Mesothelial cell of epicardium (in vitro differentiated cells): Measurements from ENCODE around the gene FYN. TPM values are rescaled to one million over a fixed set of nuclear protein-coding genes. Genes with fewer than 3 reads are reported as not detected.

ENCODE experiments used
- DNase-seq, 2 experiments: peaks; one replicate each; pipeline ENCODE4 v3.0.0; 2021; ENCODE audit warnings: low spot score in 2 of 2; ENCODE audit not compliant: unreplicated experiment in 2 of 2
- H3K27ac Mint-ChIP-seq: 2 replicates; pipeline ENCODE4 v1.8.0; 2021; ENCODE audit warnings: mixed read lengths
- H3K27me3 Mint-ChIP-seq: 2 replicates; pipeline ENCODE4 v1.8.0; 2021; ENCODE audit warnings: low read depth, mixed read lengths
- H3K36me3 Mint-ChIP-seq: 2 replicates; pipeline ENCODE4 v1.8.0; 2021; ENCODE audit warnings: mixed read lengths
- H3K4me1 Mint-ChIP-seq: 2 replicates; pipeline ENCODE4 v1.8.0; 2021; ENCODE audit warnings: mixed read lengths
- H3K4me3 Mint-ChIP-seq: 2 replicates; pipeline ENCODE4 v1.8.0; 2021; ENCODE audit warnings: mild to moderate bottlenecking, moderate library complexity, mixed read lengths
- H3K9me3 Mint-ChIP-seq: 2 replicates; pipeline ENCODE4 v1.8.0; 2021; ENCODE audit warnings: mixed read lengths
- total RNA-seq: library from RNA; stranded (reverse); gene quantifications from 3 replicates; pipeline ENCODE4 v1.2.1, GENCODE V29; 2021
- TF ChIP-seq, protein P1 (sequence below): fragments of 200-600 bp; sonication (generic); IDR thresholded peaks from one replicate; pipeline ENCODE4 v1.5.0; 2021; ENCODE audit warnings: antibody characterized with exemption; ENCODE audit not compliant: unreplicated experiment

FYN gene
- total RNA-seq, 1 donor from 2014 or later: 115 TPM

DNA sequence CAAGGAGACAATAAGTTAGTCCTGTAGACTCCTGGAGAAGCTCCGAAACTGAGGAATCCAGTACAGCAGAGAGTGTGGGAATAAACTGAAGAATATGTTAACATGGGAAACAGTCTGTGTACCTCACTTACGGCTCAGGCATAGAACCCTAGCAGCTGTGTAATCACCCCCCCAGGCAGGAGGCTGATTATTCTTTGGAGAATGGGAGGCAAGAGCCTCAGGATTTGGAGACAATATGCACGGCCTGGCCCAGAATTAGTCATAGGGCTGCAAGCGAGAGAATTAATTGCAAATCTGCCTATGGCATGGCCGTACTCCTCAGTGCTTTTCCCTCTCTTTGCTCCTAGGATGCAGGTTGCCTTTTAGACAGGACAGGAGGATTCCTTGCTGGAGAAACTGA is 27.5 kb upstream of the FYN start:
- TF ChIP-seq, protein P1, sequence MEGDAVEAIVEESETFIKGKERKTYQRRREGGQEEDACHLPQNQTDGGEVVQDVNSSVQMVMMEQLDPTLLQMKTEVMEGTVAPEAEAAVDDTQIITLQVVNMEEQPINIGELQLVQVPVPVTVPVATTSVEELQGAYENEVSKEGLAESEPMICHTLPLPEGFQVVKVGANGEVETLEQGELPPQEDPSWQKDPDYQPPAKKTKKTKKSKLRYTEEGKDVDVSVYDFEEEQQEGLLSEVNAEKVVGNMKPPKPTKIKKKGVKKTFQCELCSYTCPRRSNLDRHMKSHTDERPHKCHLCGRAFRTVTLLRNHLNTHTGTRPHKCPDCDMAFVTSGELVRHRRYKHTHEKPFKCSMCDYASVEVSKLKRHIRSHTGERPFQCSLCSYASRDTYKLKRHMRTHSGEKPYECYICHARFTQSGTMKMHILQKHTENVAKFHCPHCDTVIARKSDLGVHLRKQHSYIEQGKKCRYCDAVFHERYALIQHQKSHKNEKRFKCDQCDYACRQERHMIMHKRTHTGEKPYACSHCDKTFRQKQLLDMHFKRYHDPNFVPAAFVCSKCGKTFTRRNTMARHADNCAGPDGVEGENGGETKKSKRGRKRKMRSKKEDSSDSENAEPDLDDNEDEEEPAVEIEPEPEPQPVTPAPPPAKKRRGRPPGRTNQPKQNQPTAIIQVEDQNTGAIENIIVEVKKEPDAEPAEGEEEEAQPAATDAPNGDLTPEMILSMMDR: no peak
- Mint-ChIP-seq H3K4me1 (peaks cover 11% of the 10 kb centered on the region), H3K4me3 (no peak overlapping the region), H3K27ac (no peak overlapping the region), H3K27me3 (no peaks in the 10 kb centered on the region), H3K36me3 (no peaks in the 10 kb centered on the region), H3K9me3 (no peaks in the 10 kb centered on the region)
- no peak for DNase-seq

- TF ChIP-seq, protein P1: no peak
- Mint-ChIP-seq H3K36me3 (no peaks in the 10 kb centered on the region), H3K27ac (no peak overlapping the region), H3K9me3 (no peaks in the 10 kb centered on the region), H3K4me1 (peaks cover 11% of the 10 kb centered on the region), H3K27me3 (peaks cover 4% of the 10 kb centered on the region), H3K4me3 (no peak overlapping the region)
- DNase-seq: no peak
Observed at GRCh38 chr6:111899531-111899930, 26.3 kb upstream of the FYN start.

GRCh38 chr6:111898452-111898851 is 25.2 kb upstream of the FYN start:
- Mint-ChIP-seq H3K4me3 (no peak overlapping the region), H3K27me3 (peaks cover 11% of the 10 kb centered on the region), H3K9me3 (no peaks in the 10 kb centered on the region)

DNA sequence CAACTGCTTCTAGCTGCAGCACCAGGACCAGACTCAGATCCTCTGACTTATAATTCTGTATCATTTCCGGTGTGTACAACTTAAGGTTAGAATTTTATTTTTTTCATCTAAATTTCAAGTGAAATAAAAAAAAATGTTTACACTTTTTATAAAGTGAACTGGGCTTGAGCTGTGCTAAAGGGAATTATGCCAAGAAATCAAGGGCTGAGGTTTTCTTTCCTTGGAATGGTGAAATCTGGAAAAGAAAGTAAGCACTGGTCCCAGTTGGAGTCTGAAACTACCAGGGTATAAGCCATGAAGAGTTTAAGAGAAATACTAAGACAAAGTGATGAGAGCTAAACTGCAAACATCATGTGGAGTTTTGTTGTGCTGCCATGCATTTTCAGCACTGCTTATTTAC is 21.7 kb upstream of the FYN start:
- Mint-ChIP-seq H3K9me3 (no peaks in the 10 kb centered on the region), H3K4me1 (peaks cover 9% of the 10 kb centered on the region), H3K36me3 (no peaks in the 10 kb centered on the region), H3K27me3 (peaks cover 20% of the 10 kb centered on the region), H3K4me3 (no peak overlapping the region), H3K27ac (no peak overlapping the region)
- TF ChIP-seq, protein P1: no peak
- DNase-seq: no peak

More at GRCh38 chr6:111898452-111898851, 25.2 kb upstream of the FYN start:
- no peak for DNase-seq
- TF ChIP-seq, protein P1: no peak
- Mint-ChIP-seq H3K27ac (no peak overlapping the region), H3K4me1 (peaks cover 11% of the 10 kb centered on the region), H3K36me3 (no peaks in the 10 kb centered on the region)

GRCh38 chr6:111894272-111894671 is 21.0 kb upstream of the FYN start:
- no peak overlapping the region for H3K27ac Mint-ChIP-seq
- TF ChIP-seq, protein P1: no peak
- no peak for DNase-seq
- no peaks in the 10 kb centered on the region for H3K9me3 Mint-ChIP-seq
- peaks cover 22% of the 10 kb centered on the region for H3K27me3 Mint-ChIP-seq
- H3K4me1 Mint-ChIP-seq: peaks cover 13% of the 10 kb centered on the region
- H3K36me3 Mint-ChIP-seq: no peaks in the 10 kb centered on the region
- H3K4me3 Mint-ChIP-seq: no peak overlapping the region

- Mint-ChIP-seq H3K4me1 (peaks cover 24% of the 10 kb centered on the region), H3K36me3 (no peaks in the 10 kb centered on the region), H3K4me3 (no peak overlapping the region), H3K9me3 (no peaks in the 10 kb centered on the region), H3K27me3 (peaks cover 24% of the 10 kb centered on the region), H3K27ac (no peak overlapping the region)
- TF ChIP-seq, protein P1: no peak
- no peak for DNase-seq
Observed at GRCh38 chr6:111892431-111892830, 19.2 kb upstream of the FYN start.
